OCI-LY7 (cell line): ENCODE measurements around the gene DDX10.

Experiments used
- EZH2phosphoT487 ChIP-seq: fragments of 200-600 bp; sonication (generic); IDR thresholded peaks from 2 replicates; pipeline ENCODE4 v1.6.1; 2018; ENCODE audit warnings: low read depth, borderline replicate concordance, mild to moderate bottlenecking, mixed run types, antibody characterized with exemption, low read length, moderate library complexity, mixed read lengths
- TF ChIP-seq, protein P1 (sequence below): fragments of 200-600 bp; sonication (generic); conservative IDR thresholded peaks from 2 replicates; pipeline ENCODE4 v1.5.1; 2014; ENCODE audit warnings: mild to moderate bottlenecking, antibody characterized with exemption, low read length, moderate library complexity, mixed read lengths

DNA sequence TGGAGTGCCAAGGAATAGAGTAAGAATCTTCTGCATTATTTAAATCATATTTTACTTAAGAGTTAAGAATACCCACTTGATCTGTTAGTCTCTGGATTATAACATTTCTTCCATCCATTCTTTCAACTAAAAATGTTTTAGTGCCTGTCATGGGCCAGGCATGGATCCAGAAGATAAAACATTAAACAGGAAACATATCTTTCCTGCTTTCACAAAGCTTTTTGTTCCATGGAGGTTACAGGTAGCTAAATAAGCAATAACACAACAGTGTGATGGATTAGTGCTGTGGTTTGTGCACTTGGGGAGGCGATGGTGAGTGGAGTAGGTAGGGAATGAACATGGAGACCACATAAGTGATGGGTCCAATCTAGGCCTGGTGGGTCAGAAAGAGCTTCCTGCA, 258.5 kb downstream of the DDX10 start:
- TF ChIP-seq, protein P1, sequence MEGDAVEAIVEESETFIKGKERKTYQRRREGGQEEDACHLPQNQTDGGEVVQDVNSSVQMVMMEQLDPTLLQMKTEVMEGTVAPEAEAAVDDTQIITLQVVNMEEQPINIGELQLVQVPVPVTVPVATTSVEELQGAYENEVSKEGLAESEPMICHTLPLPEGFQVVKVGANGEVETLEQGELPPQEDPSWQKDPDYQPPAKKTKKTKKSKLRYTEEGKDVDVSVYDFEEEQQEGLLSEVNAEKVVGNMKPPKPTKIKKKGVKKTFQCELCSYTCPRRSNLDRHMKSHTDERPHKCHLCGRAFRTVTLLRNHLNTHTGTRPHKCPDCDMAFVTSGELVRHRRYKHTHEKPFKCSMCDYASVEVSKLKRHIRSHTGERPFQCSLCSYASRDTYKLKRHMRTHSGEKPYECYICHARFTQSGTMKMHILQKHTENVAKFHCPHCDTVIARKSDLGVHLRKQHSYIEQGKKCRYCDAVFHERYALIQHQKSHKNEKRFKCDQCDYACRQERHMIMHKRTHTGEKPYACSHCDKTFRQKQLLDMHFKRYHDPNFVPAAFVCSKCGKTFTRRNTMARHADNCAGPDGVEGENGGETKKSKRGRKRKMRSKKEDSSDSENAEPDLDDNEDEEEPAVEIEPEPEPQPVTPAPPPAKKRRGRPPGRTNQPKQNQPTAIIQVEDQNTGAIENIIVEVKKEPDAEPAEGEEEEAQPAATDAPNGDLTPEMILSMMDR: no peak
- TF ChIP-seq EZH2phosphoT487: no peak
